ENCODE measurements around the gene LRIG1.

LRIG1 gene

DNA sequence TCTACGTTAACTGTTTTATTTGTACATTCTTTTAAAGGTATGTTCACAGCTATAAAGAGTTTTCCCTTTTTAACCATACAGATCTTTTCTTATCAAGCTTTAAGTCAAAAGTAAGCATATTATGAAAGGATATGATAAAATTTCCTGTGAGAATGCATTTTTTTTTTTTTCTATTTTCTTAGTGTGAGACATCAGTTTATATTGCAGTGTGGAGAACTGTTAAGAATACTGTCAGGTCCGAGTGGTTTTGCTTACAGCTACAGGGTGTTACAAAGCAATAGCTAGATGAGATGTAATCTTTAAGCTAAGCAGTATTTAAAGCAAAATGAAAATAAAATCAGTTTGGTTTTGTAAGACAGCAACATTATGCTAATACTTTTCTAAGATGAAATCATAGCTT lies 146.8 kb downstream of the LRIG1 start:
- DNase-seq (ENCODE audit: low read depth, low spot score): no peak

DNA sequence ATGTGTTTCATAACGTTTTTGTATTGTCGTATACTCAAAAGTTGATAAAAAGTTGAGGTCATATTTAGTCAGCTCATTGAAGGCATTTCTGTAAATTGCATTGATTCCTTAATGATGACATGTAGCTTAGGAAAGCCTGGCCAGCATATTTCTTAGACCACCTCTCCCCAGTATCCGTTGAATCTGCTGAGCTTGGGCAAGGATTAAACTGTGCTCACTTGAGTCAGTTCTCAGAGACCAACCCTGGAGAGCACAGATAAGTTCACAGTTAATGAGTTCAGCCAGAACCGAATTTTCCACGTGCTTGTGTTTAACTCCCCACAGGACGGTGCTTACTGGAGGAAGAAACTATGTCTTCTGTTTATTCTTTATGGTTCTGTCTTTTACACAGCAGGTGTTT lies 147.3 kb downstream of the LRIG1 start:
- no peak for DNase-seq (ENCODE audit: low read depth, low spot score)

DNA sequence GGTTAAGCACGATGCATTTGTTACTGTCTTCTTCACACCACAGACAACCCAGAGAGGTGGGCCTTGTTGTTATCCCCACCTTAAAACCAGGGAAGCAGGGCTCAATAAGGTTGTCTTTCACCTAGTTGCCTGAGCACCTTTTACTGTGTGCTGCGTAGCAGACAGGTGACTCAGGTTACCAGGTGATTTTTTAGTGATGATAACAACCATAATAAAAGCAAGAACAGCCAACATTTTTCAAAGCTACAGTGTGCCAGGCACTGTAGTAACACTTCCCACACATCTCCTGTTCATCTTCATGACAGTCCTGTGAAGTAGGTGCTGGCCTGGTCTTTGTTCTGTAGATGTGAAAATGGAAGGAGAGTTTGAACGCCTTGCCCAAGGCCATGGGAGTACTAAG lies 147.8 kb downstream of the LRIG1 start:
- DNase-seq (ENCODE audit: low read depth, low spot score): no peak

DNA sequence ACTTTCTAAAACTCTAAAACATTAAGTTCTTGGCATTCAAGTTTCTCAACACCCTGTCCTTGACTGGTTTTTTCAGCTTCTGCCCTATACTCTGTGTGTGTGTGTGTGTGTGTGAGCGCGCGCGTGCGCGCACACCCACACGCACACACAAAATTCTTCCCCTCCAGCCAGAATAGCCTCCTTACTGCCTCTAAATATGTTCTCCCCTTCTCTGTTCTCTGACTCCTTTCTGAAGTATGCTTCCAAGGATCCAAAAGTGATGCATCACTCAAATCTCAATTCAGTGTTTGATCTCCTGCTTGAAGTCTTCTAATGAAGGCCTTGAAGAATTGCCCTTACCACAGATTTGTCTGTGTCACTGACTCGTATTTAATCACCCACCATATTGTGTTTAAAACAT lies 150.2 kb downstream of the LRIG1 start:
- no peak for DNase-seq (ENCODE audit: low read depth, low spot score)

DNA sequence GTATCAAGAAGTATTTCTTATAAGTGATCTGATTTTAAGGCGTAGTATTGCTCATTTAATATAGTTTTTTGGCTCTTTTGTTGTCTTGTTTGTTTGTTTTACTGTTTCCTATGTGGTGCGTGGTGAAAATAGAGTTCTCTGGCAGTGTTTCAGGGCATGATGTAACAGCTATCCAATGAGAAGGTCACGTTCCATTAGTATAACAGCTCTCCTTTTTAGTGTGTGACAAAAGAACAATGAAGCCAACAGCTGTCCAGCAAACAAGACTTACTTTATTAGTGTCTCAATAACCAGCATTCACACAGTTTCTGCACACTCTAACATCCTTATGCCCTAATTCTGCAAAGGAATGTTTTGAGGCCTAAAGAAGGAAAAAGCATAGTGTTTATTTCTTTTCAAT lies 152.1 kb downstream of the LRIG1 start:
- DNase-seq (ENCODE audit: low read depth, low spot score): no peak

DNA sequence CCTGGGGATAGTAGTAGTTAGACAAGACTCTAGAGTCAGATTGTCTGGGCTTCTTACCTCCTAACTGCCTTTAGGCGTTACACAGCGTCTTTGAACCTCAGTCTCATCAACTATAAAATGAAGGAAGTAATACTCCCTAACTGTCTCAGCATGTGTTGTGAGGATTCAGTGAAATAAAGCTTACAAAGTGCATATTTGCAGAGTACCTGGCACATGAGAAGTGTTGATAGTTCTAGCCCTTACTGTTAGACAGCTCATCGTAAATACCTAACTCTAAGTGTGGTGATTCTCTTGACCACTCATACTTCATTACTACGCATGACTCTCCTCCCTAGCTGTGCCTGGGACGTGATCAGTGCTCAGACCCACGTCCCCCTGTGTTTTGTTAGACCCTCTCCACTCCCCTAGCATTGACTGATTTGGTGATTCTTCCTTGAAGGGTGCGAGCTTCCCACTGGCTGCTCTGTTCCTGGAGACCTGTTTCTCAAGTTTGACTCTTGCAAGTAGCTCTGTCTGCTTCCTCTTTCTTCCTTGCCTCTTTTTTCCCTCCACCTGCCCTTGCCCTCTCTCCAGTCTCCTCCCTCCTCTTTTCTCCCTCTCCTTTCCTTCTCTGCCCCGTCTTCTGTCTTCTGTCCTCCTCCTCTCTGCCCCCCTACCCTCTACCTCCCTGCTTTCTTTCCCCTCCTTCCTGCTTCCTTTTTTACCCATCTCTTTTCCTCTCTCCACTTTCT lies 155.8 kb downstream of the LRIG1 start:
- DNase-seq (ENCODE audit: low read depth, low spot score): no peak

DNA sequence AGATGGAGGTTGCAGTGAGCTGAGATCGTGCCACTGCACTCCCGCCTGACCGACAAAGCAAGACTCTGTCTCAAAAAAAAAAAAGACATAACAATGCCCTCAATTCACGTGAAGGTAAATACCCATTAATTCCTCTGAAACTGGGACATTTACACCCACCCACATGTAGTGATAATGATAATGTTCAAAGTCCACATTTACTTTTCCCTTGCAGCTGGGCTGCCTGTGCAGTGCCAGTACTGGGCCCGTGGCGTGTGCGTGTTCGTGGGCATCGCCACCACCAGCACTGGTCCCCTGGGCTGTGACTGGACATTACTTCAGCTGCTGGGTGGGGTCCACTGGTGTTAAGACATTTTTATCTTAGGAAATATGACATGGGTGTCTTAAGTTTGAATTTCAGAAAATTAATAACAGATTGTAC lies 156.4 kb downstream of the LRIG1 start:
- DNase-seq (ENCODE audit: low read depth, low spot score): no peak

DNA sequence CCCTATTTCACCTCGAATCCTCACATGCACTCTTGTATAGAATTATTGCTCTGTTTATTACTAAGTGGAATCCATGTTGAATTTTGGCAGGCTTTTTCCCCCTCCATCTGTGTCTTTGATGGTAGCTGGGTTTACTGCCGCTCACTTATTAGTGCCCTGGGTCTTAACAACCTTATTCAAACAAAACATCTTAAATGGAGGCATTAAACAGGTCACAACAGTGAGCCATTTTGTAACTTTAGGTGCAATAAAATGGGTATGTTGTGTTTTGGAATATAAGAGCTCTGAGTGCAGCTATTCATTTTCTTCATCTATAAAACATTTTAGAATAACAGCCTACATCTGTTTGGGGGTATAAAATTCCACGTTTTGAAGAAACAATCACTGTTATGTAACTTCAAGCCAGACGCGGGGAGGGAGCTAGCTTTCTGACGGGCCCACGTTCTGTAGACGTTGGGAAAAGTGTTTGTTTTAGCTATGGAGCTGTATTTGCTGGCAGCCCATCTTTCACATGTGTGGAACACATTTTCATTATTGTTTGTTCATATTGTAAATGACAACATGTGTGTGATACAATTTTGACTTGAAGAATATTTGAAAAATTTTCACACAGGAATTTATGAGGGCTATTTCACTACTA lies 158.0 kb downstream of the LRIG1 start:
- DNase-seq (ENCODE audit: low read depth, low spot score): no peak

DNA sequence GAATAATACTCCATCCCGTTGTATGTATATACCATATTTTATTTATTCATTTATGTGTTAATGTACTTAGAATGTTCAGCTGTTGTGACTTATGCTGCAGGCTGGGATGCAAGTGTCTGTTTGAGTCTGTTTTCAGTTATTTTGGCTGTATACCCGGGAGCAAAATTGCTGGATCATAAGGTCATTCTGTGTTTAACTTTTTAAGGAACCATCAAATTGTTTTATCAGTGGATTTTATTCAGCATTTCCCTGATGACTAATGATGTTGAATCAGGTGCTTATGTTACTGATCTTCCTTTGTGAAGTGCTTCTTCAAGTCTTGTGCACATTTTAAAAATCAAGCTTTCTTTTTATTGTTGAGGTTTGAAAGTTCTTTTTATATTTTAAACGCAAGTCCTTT lies 161.9 kb downstream of the LRIG1 start:
- DNase-seq (ENCODE audit: low read depth, low spot score): no peak

DNA sequence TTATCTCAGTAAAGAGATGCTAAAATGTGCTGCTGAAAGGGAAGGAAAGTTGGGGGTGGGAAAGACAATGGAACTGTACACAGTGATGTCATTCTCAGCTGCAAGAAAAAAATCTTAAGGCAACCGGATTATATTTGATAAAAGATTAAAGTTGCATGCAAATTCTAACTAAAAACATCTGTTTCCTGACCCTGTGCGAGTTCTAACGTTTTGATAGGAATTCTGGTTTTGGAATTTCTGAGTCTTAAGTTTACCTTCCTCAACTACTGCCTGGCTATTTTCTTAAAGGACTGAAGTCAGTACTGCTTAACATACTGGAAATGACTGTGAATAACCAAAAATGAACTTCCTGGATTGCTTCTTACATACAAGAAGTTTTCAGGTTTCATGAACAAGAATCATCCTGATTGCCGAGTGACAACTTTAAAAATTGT lies 164.5 kb downstream of the LRIG1 start:
- no peak for DNase-seq (ENCODE audit: low read depth, low spot score)

DNA sequence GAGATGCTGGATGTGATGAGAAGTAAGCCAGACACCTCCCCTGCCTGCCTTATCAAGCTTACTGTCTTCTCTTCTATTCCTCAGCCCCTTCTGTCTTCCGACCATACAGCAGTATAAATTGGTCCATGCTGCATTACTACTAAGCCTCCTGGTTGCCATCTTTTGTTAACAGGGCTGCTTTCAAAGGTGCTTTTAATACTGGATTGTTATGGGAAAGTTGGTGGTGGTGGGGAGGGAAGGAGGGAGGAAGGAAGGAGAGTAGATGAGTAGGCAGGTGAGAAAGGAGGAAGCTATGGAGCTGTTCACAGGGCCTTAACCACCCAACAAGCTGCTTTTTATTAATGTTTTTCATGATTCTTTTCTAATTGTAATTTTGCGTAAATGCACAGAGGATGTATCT lies 165.2 kb downstream of the LRIG1 start:
- DNase-seq (ENCODE audit: low read depth, low spot score): no peak
